CD4-positive, alpha-beta T cell treated with Interleukin-12 subunit alpha and Interleukin-12 subunit beta, for 1 hour (primary cell): ENCODE data around the gene RANBP1.
A peak's percentile ranks its signal among the peaks of the same experiment; 100 is the strongest.
"Not testable (repeated sequence)": the region's sequence is repeated elsewhere in the genome, so short reads cannot be mapped to it uniquely, and the experiment has no call there.

Source experiments
- DNase-seq: peaks from one replicate; pipeline ENCODE4 v3.0.0-alpha.2; 2020

Gene RANBP1

GRCh38 chr22:20155330-20156041 lies 39.6 kb downstream of the RANBP1 start:
- peak; percentile 24 for DNase-seq

DNA sequence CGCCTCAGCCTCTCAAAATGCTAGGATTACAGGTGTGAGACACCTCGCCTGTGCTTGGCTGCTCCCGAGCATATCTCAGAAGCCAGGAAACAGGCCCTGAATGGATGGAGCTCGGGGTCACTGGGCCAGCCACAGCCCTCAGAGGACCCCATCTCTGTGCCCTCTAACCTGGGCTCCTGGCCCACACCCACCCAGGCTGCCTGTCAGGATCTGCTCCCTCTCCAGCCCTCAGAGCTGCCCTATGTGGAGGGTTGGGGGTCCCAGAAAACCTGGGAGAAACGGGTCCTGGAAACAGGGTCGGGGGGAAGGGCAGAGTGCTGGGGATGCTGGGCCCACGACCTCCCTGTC lies 40.1 kb downstream of the RANBP1 start:
- no peak for DNase-seq

GRCh38 chr22:20156611-20157429 lies 40.9 kb downstream of the RANBP1 start:
- peak; percentile 88 for DNase-seq

GRCh38 chr22:20157430-20158183 lies 41.7 kb downstream of the RANBP1 start:
- DNase-seq: no peak

DNA sequence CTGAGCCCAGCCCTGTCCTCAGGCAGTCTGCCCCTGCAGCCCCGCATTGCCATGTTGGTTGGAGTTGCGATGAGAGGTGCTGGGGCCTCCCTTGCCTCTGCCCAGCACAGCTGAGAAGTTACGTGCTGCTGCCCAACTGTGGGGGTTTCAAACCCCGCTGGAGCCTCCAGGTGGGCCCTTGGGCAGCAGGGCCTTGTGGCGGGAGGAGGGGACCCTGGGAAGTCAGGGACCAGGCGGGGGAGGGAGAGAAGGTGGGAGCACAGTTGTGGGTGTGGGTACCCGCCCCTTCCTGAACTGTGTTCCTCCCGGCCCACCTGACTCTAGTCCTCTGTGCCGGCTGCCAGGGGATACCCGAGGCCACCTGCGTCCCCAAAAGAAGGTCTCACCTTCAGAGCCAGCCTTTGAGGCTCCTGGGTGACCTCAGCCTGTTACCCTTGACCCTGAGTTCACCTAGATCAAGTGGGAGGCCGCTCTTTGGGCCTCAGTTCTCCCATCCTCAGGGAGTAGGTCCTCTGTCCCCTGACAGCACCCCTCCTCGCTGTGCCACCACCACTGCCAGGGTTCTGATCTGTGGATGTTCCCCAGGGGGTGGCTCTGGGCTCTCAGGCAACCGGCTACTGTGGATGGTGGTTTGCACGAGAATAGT lies 42.6 kb downstream of the RANBP1 start:
- no peak for DNase-seq

DNA sequence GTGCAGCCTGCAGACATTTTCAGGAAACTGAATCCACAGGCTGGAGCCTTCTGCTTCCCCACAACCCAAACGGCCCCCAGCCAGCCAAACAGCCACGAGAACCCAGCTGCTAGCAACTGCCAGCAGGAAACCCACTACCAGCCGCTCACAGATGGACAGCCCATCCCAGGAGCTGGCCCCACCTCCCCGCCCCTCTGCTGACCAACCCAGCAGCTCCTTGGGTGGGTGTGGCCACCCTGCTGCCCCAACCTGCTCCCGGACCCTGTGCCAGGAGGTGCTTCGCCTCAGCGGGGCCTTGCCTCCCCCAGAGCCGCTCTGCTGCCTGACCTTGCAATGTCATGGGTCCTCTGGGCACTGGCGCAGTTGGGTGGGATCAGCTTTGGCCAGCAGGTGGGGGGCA lies 43.2 kb downstream of the RANBP1 start:
- no peak for DNase-seq

DNA sequence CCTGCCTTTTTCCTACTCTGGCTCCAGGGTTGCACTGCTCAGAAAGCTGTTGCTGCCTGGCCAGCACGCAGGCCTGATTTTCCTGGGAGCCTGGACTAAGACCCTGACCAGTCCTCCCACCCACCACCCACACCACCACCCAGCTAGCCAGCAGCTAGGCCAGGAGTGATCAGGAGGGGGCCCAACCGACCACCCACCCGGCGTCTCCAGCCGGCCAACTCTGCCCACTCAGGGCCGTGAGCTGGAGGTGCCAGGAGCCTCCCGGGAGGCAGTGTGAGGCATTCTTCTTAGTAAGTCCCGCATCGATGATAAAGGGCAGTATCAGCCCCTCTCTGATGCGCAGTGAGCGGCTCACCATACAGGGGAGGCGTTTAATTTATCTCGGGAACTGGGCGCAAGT lies 43.6 kb downstream of the RANBP1 start:
- not testable (repeated sequence) for DNase-seq

GRCh38 chr22:20160041-20160440 lies 44.1 kb downstream of the RANBP1 start:
- no peak for DNase-seq

GRCh38 chr22:20164863-20165262 lies 49.0 kb downstream of the RANBP1 start:
- DNase-seq: no peak

DNA sequence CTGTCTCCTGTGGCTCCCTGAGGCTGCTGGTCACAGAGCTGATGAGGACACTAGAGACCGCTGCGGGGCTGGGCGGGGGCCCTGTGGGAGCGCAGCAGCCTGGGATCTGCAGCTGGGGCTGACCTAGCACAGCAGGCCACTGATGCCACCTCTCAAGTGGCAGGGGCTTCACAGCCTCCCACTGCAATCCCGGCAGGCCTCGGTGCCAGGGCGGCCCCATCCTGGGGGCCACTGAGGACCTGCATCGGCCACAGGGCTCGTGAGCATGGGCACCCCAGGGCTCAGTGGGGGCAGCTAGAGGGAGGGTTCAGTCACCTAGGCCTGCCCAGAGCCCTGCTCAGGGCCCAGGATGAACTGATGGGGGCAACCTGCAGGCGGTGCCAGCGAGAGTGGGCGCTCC lies 49.5 kb downstream of the RANBP1 start:
- no peak for DNase-seq

DNA sequence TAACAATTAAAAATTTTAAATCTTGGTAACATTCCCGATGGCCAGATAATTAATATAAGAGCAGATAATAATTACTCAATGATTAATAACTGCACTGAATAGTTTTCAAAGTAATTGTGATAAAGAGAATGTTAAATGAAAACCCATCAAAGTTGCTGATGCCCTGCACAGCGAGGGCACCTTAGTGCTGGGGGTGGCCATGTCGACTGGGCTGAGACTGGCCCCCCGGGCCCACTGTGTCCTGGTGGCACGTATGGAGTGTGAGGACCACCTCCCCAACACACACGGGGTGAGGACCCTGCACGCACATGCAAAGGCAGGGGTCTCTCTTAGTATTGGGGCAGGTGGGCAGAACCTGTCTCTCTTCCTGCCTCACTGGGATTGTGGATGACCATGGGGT lies 50.0 kb downstream of the RANBP1 start:
- DNase-seq: no peak

DNA sequence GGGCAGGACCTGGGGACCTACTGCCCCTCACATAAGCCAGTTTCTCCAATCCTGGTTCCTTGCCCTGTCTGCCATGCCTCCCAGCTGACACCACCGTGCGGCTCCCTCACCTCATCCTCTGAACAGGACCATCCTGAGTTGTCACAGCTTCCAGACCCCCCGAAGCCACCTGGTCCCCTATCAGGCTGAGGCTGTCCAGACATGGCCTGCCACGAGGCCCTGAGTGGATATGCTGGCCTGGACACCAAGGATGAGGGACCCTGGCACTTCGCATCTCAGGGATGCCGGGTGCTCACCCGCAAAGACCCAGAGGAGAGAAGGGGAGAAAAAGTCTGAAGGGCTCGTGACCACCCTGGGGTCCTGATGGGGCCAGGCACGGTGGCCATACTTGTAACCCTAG lies 50.8 kb downstream of the RANBP1 start:
- no peak for DNase-seq

GRCh38 chr22:20167643-20168322 lies 51.9 kb downstream of the RANBP1 start:
- DNase-seq: no peak

GRCh38 chr22:20169253-20169822 lies 53.4 kb downstream of the RANBP1 start:
- DNase-seq: no peak

DNA sequence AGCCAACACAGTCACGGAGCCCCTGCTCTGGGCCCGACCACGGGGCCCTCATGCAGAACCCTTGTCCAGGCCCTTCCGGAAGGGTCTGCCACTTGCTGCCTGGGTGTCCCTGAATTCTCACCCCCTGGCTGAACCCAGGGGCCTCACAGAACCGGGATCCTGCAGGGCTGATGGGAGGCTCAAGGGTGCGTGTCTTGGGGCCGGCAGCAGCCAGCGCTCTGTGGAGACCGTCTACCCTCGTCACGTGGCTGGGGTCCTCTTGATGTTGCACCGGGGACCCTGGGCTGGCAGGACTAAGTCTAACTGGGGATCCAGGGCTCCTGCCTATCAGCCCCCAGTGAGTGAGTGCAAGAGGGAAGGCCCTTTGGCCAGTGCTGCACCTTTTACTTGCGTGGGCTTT lies 54.3 kb downstream of the RANBP1 start:
- no peak for DNase-seq

DNA sequence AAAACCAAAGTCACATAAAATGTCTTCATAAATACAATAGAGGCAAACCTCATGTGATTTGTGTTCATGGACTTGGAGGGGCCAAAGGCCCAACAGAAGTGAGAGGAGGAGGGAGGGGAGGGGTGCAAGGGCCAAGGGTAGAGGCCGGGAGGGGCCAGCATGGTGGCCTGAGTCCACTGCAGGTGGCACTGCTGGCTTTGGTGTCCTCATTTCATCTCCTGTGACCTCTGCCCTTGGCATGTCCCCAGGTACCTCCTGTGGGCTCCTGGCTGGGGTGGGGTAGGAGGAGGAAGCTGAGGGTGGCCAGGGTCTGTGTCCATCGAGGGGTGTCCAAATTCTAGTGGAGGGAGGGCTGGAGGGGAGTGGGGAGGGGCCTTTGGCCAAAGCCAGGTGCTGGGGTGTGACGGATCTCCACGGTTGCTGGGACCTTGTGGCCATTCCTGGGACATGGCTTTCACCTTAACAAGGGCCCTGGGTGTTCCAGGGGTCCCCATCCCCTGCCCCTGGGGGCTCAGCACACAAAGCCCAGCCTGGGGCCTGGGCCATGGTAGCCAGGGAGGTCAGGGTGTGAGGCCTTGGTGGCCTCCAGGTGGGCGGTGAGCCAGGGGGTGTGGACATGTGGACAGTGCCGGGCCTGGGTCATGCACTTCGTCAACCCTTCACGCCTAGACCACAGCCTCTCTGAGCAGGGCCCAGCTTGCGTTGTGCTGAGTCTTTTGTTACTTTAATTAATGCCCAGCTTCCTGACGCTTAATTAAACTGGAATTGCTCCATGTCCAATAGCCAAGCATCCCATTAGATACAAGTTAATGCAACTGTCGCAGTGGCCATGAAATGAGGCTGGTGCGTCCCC lies 55.6 kb downstream of the RANBP1 start:
- no peak for DNase-seq

DNA sequence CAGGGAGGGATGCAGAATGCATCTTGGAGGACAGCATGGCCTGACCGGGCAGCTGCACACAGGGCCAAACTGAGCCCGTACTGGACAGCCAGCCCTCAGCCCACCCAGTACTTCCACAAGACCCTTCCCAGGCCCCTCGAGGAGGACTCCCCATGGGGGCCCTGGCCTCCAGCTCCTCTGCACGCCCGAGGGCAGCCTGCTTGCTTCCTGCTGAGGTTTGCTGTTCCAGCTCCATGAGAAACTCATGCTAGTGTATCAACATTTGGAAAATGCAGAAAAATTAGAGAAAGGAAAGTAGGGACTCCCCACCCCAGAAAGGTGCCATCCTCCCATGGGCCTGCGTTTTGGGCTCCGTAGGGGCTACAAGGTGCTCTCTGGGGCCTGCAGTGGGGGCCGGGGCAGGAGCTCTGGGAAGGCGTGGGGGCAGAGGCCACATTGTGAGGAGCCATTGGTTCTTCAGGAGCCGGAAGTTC lies 56.3 kb downstream of the RANBP1 start:
- no peak for DNase-seq

- no peak for DNase-seq
These were observed 57.3 kb downstream of the RANBP1 start for GRCh38 chr22:20173246-20173645.

- DNase-seq: no peak
These were observed 57.9 kb downstream of the RANBP1 start for GRCh38 chr22:20173772-20174171.

DNA sequence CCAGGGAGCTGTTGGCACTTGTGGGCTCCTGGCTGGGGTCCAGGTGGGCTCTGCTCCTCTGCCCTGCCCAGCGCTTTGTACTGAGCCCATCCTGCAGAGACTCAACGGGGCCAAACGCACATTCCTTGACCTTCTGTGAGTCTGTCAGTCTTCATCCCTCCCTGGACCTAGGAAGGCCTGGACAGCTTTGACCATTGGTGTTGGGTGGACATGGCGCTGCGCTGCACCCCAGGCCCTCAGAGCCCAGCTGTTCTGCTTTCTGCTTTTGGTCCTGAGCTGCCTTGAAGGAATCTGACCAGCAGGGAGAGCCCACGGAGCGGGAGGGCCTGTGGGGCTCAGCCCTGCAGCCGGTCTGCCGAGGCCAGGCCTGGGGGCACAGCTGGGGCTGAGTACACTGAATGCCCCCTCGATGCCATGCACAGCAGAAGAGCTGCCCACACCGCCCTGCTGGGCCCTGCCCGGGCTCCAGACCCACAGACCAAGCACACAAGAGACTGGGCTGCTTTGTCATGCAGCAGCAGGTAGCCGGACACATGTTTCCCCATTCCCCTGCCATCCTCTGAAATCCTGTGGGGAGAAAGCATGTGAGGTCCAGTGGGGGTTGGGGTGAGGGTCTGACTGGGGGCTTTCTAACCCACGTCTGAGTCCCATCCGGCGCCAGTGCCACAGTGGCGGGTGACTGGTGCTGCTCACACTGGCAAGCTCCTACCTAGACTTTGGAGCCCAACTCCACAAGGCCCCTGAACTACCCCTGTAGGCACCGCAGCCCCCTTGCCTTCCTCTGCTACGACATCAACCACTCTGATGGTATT lies 59.1 kb downstream of the RANBP1 start:
- DNase-seq: no peak

DNA sequence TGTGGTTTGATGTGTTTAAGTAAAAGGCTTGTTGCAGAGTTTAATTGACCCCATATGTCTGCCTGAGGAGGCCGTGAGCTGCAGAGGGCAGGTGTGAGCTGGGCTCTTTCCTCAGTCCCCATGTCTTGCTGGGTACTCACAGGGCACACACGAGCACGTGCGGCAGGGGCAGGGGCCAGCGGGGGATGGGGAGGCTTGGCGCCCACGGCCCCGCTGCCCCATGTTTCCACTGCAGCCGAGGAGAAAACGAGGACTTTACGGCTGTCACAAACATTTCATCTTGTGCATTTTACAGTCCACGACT lies 59.6 kb downstream of the RANBP1 start:
- no peak for DNase-seq
